KBM-7 (cell line): ENCODE results near the gene DBX1.
"Not testable (repeated sequence)": the region's sequence is repeated elsewhere in the genome, so short reads cannot be mapped to it uniquely, and the experiment has no call there.

Experiments used
- DNase-seq: peaks from one replicate; pipeline ENCODE4 v3.0.0-alpha.2; 2015
- in situ Hi-C: fragments of 300-500 bp; cut with MboI; formaldehyde crosslinking; loops from 2 replicates; pipeline ENCODE4 v1.14.3; 2020; ENCODE audit warnings: low sequenced_read_pairs, low pct_unique_long_range_greater_than_20kb, mixed read lengths

Gene DBX1

GRCh38 chr11:20160425-20161229 is at the start of gene DBX1:
DBX1 (minus strand) TSS chr11:20160475; CDS start chr11:20160324, 151 bp downstream.
- in situ Hi-C loops, result no loop called here
- DNase-seq, result no peak

DNA sequence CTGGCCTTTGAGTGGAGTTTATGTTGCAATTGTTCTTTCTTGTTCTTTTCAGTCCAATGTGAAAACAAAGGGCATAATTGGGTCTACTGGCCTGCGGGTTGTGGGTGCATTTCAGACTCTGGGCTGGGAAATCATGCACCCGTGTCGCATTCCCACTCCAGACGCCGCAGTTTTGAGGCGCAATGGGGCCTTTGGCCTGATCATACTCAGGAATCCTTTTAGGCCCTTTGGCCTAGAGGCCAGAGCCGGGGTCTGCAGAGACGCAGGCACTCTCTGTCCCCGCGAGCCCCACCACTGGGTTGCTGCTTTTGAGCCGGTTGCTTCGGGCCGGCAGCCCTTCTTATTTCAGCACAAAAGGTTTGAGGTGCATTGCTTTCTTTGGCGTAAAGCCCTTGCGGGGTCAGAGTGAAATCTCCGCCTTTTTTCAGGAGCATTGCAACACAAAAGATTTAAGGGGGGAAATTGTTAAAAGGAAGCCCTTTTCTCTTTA is 48.4 kb upstream of the DBX1 start:
- in situ Hi-C loops, result no loop called here
- no peak for DNase-seq

DNA sequence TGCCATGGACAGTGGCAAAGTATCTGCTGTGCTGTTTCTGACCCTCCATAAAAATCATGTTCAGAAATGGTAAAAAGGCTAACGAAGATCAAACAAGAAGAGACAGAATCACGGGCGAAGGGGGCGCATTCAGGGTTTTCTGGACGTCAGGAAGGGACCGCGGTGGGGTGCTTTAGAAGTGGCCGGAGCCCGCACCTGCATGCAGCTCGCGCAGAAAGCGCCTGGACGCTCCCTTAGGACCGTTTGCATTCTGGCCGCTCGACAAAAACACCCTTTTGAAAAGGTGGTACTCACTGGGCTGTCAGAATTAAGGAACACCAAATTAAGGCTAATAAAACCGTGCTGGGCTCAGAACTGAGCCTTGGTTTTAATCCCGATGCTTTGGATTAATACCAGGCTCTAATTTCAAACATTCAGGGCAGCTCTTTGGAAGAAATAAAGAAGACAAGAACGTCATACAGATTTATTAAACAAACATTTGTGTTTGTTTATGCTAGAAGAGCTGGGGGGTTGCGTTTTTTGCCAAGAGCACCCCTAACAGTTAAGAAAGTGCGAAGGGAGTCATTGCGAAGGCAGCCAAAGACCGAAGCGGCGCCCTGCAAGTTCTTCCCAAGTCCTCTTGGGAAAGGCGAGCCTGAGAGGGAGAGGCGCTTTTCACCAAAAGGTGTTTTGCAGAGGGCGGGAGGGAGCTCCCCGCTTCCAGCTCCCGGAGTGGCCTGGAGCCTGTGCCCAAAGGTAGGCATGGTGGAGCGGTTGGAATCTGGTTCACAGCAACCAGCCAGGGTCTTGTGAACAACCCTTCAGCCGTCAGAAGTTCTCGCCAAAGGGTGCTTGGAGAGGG is 47.7 kb upstream of the DBX1 start:
- in situ Hi-C loops, result no loop called here
- no peak for DNase-seq

GRCh38 chr11:20205807-20206206 is 45.5 kb upstream of the DBX1 start:
- in situ Hi-C loops, result no loop called here
- DNase-seq, result no peak

DNA sequence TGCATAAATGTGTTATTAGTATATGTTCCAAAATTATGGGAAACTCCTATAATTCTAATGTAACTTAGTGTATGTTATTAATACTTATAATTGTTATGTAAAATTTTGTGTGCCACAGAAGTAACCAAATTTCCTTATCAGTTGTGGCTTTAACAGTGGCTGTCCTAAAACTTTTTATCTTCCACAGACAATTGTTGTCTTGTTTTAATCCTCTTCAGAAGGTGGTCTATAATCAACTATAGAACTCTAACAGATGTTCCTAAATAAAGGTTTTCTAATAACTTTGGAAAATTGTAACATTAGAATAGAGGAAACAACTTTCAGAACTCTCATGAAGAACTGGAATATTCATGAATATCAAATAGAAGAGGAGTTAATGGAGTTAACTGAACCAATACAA is 44.4 kb upstream of the DBX1 start:
- DNase-seq, result no peak
- in situ Hi-C loops, result no loop called here

DNA sequence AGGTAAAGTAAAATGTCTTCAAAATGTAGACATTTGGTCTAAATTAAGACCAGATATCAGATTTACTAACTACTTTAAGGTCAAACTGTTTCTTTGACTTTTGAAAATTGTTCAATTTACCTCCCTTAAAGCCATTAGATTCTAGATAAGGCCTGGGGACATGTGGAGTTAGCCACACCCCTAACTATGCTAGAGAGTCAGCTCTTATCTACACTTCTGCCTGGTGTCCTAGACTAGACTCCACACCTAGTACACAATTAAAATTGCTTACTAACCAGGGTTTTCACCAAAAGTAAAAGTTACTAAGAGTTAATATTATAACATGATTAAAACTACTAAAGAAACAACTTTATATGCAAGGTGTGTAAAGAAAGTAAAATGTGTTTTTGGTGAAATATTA is 43.6 kb upstream of the DBX1 start:
- no peak for DNase-seq
- in situ Hi-C loops, result no loop called here

- in situ Hi-C loops, result no loop called here
Measured at GRCh38 chr11:20201231-20201630, 41.0 kb upstream of the DBX1 start.

DNA sequence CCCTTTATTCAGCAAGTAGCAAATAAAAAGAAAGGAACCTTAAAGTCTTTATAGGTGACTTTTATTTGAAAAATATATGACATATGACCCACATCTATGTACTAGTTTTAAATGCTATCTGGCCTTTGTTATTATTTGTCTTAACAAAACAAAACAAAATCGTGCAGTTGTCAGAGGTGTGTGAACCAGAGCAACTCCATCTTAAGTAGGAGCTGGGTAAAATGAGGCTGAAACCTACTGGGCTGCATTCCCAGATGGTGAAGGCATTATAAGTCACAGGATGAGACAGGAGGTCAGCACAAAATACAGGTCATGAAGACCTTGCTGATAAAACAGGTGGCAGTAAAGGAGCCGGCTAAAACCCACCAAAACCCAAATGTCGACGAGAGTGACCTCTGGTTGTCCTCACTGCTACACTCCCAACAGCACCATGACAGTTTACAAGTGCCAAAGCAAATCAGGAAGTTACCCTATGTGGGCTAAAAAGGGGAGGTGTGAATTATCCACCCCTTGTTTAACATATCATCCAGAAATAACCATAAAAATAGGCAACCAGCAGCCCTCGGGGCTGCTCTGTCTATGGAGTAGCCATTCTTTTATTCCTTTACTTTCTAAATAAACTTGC is 40.2 kb upstream of the DBX1 start:
- in situ Hi-C loops, DNase-seq: not testable (repeated sequence)

More at GRCh38 chr11:20201231-20201630, 41.0 kb upstream of the DBX1 start:
- no peak for DNase-seq

- DNase-seq, result no peak
- in situ Hi-C loops, result no loop called here
Measured at GRCh38 chr11:20197881-20198280, 37.6 kb upstream of the DBX1 start.

- in situ Hi-C loops, result no loop called here
- DNase-seq, result no peak
Measured at GRCh38 chr11:20194470-20194869, 34.2 kb upstream of the DBX1 start.

GRCh38 chr11:20193307-20193706 is 33.0 kb upstream of the DBX1 start:
- in situ Hi-C loops, result no loop called here
- DNase-seq, result no peak

DNA sequence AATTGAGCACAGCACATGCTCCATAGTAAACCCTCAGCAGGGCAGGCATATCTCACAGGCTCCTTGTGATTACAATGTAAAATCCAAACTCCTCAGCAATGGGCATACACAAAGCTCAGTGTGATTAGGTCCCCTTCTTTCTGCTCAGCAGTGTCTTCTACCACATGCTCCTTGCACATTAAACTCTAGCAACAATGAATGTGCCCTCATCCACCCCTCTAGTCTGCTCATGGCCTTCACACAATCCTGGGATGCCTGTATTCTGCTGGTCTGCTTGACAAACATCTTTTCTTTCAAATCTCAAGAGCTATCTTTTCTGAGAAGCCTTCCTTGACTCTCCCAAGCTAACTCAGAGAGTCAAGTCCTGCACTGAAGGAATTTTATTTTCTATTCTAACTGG is 32.4 kb upstream of the DBX1 start:
- no peak for DNase-seq
- in situ Hi-C loops, result no loop called here

GRCh38 chr11:20192151-20192550 is 31.9 kb upstream of the DBX1 start:
- in situ Hi-C loops, result no loop called here
- DNase-seq, result no peak

DNA sequence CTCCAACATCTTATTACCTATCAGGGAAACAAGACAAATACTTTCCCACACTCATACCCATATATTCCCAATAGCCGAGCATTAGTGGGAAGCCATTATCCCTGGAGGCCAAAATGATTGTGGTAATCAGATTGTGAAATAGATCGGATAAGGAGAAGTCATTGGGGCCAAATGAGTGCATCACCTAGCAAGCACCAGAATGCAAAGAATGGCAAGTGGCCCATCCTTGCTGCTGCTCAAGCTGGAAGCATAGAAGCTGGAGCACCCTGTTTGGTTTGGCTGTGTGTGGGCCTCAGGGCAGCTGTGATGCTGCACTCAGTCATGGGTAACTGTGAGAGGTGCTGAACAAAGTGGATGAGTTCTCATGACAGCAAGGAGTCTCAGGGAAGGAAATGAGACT is 18.7 kb upstream of the DBX1 start:
- in situ Hi-C loops, result no loop called here

DNA sequence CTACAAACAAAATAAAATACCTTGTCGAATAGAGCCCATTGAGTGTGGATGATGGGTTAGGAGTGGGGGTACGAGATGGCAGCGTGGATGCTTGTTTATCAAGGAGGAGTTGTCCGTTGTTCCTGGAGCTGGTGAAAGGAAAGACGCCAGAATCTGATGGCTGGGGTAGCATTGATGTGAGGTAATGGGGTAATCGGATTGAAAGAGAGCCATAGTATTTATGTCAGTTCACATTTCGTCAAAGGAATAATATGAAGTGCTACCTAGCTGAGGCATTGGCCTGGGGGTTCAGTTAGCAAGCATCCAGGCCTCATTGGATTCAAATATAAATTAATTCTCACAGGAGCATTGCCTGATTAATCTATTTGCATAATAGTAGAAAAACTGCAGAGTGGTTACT is 16.9 kb upstream of the DBX1 start:
- in situ Hi-C loops, result no loop called here
- no peak for DNase-seq

More for the DNA sequence above, 18.7 kb upstream of the DBX1 start:
- DNase-seq, result no peak

DNA sequence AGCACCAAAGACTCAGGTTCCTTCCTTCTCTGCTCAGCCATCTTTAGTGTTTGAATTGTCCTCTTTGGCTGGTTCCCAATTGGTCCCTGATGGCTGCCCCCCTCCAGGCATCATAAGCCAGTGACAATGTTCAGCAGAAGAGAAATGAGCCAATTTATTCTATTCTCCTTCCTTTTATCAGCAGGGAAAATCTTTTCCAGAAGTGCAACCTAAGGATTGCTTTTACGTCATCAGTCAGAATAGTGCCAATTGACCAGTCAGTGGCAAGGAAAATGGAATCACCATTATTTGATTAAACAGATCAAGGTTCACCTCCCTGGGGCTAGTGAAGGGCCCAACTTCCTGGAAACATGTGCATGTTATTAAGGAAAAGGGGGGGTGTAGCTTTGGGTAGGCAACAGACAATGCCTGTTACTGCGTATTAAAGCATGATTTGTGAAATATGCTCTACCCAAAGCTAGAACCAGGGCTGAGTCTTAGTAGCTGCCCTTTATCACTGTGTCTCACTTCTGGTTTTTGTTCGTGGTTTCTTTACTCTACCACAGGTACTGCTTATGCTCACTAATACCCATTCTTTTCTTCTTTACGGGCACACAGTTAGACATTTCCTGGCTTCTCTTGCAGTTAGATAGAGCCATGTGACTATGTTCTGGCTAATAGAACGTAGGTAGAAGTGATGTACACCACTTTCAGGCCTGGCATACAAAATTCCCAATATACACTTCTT is 12.6 kb upstream of the DBX1 start:
- in situ Hi-C loops, result no loop called here
- no peak for DNase-seq

GRCh38 chr11:20163783-20164481 is 3.7 kb upstream of the DBX1 start:
- no peak for DNase-seq
- in situ Hi-C loops, result no loop called here
